Mucosa of descending colon (tissue), 3 donors: ENCODE measurements around the gene SPATS2L. TPM values are rescaled to one million over a fixed set of nuclear protein-coding genes. Genes with fewer than 3 reads are reported as not detected.

ENCODE experiments used
- ATAC-seq: fragments of 200-7000 bp; cut with Tn5 transposase; one replicate; pipeline ENCODE4 v1.9.1; 2020; ENCODE audit warnings: mild to moderate bottlenecking, moderate library complexity
- DNase-seq, 3 donors: peaks; one replicate each; pipeline ENCODE4 v3.0.0-alpha.2; 2020
- H3K36me3 ChIP-seq: fragments of 200-600 bp; one replicate; pipeline ENCODE4 v1.8.0; 2021; ENCODE audit warnings: low read depth, mild to moderate bottlenecking
- H3K4me1 ChIP-seq: fragments of 200-600 bp; one replicate; pipeline ENCODE4 v1.8.0; 2021; ENCODE audit warnings: low read depth, mild to moderate bottlenecking
- H3K4me3 ChIP-seq: fragments of 200-600 bp; one replicate; pipeline ENCODE4 v1.8.0; 2021; ENCODE audit warnings: mild to moderate bottlenecking
- H3K9me3 ChIP-seq: fragments of 200-600 bp; one replicate; pipeline ENCODE4 v1.8.0; 2021; ENCODE audit warnings: mild to moderate bottlenecking
- intact Hi-C, 2 donors: fragments of 100-400 bp; cut with DNase I in 1 of 2; cut with micrococcal nuclease in 1 of 2; formaldehyde crosslinking; loops; one replicate each; pipeline versions ENCODE4 v1.11.0 to v1.11.1; 2022; cut with DNase I, micrococcal nuclease
- total RNA-seq, 3 donors: library from RNA; stranded (reverse); fragmentation: NEBNext Ultra II Directional in 2 of 3; extraction: Animal tissue kit (Norgen Biotek cat#: 25700) in 2 of 3; gene quantifications; one replicate each; pipeline versions ENCODE4 v1.2.1 to v1.2.4, GENCODE V29; 2021 to 2023
- TF ChIP-seq, protein P1 (sequence below): fragments of 200-600 bp; IDR thresholded peaks from one replicate; pipeline ENCODE4 v1.8.0; 2022; ENCODE audit warnings: antibody characterized with exemption, mild to moderate bottlenecking
- donor health status: DM: no; HTN: no; CAD: no; lungs with moderate emphysema.
- donor health status: DM: no; HTN: no; CAD: no.
- donor health status: DM: no; HTN: yes; CAD: no.

The SPATS2L gene
- total RNA-seq, 3 donors from 2014 or later: 160 to 238 (median 232) TPM

DNA sequence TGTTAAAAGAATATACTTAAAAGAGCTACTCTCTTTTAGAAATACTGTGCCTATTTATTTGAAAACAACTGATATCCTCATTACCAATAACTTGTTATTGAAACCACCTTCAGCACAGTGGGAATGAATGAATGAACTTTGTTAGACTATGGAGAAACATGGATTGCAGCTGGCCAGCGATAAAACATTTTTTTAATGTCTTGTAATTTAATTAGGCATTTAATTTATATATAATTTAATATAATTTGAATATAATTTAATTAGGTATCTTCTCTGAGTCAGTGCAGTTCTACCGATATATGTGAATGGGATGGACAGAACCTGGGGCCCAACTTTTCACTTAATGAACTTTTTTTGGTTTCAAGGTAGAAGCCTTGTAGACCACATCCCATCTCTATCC, 109.0 kb downstream of the SPATS2L start:
- ATAC-seq: no peak
- intact Hi-C loops: no loop called here
- no peak for DNase-seq
- Histone ChIP-seq H3K4me3 (no peak overlapping the region), H3K36me3 (no peaks in the 10 kb centered on the region), H3K9me3 (no peaks in the 10 kb centered on the region), H3K4me1 (no peaks in the 10 kb centered on the region)
- TF ChIP-seq, protein P1, sequence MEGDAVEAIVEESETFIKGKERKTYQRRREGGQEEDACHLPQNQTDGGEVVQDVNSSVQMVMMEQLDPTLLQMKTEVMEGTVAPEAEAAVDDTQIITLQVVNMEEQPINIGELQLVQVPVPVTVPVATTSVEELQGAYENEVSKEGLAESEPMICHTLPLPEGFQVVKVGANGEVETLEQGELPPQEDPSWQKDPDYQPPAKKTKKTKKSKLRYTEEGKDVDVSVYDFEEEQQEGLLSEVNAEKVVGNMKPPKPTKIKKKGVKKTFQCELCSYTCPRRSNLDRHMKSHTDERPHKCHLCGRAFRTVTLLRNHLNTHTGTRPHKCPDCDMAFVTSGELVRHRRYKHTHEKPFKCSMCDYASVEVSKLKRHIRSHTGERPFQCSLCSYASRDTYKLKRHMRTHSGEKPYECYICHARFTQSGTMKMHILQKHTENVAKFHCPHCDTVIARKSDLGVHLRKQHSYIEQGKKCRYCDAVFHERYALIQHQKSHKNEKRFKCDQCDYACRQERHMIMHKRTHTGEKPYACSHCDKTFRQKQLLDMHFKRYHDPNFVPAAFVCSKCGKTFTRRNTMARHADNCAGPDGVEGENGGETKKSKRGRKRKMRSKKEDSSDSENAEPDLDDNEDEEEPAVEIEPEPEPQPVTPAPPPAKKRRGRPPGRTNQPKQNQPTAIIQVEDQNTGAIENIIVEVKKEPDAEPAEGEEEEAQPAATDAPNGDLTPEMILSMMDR: no peak

DNA sequence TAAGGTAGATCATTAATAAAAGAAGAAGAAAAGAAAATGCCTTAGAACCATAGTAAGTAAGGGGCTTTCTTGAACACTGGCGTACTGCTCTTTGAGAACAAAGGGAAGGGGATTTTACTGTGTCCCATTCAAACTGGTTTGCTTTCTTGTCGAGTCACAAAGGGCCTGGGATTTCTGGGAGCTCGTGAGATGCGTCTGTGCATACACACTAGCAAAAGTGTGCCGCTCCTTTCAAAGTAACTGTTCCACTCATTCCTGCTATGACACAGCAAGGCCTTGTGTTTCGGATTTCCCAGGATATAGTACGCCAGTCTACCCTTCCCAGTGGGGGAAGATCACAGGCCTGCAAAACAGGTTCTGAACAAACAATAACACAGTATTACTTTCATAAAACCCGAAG, 110.4 kb downstream of the SPATS2L start:
- Histone ChIP-seq H3K4me1 (no peaks in the 10 kb centered on the region), H3K36me3 (no peaks in the 10 kb centered on the region), H3K9me3 (no peaks in the 10 kb centered on the region), H3K4me3 (no peak overlapping the region)
- intact Hi-C loops: no loop called here
- TF ChIP-seq, protein P1: no peak
- no peak for DNase-seq
- no peak for ATAC-seq

DNA sequence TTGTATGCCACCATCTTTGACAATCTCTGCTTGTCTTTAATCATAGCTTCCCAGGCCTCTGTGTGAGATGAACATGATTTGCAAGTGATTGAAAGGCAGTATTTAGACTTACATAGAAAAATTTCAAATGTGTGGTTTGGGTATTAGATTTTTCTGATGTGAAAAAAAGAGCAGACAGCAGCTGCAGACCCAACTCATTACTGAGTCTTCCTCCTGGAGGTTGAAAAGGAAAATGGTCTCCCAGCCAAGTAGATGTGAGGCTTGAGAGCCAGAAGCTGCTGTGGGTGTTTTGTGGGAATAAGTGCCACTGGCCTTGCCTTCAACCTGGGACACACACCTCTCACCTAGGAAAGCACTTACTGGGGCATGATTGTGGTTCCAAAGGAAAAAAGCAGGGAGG, 110.9 kb downstream of the SPATS2L start:
- no peak for DNase-seq
- ATAC-seq: no peak
- no peaks in the 10 kb centered on the region for H3K36me3 ChIP-seq
- H3K4me3 ChIP-seq: no peak overlapping the region
- H3K4me1 ChIP-seq: no peaks in the 10 kb centered on the region
- intact Hi-C loops: no loop called here
- TF ChIP-seq, protein P1: no peak
- H3K9me3 ChIP-seq: no peaks in the 10 kb centered on the region

DNA sequence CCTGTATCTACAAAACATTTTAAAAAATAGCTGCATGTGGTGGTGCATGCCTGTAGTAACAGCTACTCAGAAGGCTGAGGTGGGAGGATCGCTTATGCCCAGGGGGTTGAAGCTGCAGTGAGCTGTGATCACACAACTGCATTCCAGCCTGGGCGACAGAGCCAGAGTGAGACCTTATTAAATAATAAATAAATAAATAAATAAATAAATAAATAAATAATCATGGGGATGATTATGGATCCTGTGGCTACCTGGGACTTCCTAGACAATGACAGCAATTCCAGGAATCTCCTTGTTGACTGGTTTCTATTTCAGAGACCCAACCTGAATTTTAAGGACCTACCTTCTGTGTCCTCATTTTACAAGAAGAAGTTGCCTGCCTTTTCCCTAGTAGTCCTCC, 111.9 kb downstream of the SPATS2L start:
- TF ChIP-seq, protein P1: no peak
- DNase-seq: no peak
- Histone ChIP-seq H3K36me3 (no peaks in the 10 kb centered on the region), H3K4me1 (no peaks in the 10 kb centered on the region), H3K4me3 (no peak overlapping the region), H3K9me3 (no peaks in the 10 kb centered on the region)
- ATAC-seq: no peak
- intact Hi-C loops: no loop called here

DNA sequence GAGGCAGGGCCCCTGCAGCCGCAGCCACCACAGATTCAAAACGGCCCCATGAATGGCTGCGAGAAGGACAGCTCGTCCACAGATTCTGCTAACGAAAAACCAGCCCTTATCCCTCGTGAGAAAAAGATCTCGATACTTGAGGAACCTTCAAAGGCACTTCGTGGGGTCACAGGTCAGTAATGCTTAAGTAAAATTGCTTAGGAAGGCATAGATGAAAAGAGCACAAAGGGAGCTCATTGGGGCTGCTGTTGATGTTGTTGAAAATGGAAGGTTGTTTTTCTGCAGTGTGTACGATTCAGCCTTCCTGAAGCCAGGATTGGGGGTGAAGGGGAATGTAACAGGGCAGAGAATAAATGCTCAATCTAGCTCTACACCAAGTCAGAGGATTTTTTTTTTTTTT, 112.8 kb downstream of the SPATS2L start:
- no peak for DNase-seq
- ATAC-seq: no peak
- intact Hi-C loops: no loop called here
- Histone ChIP-seq H3K36me3 (no peaks in the 10 kb centered on the region), H3K4me1 (no peaks in the 10 kb centered on the region), H3K4me3 (no peak overlapping the region), H3K9me3 (no peaks in the 10 kb centered on the region)
- TF ChIP-seq, protein P1: no peak

DNA sequence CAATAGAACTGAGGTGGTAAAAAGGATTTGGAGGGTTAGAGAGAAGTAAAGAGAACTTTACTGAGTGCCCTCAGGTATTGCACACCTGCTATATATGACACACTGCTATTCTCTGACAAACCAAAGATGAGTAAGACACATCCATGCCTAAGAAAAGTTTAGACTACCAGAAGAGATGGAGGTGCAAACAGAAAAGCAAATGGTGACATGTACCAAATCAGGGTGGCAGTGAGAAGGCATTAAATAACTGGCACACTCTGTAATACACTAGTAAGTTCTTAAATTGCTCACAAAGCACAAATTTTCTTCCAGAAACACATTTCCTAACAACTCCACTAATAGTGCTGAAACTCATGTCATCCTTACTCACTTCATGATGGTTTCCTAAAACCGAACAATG, 114.8 kb downstream of the SPATS2L start:
- DNase-seq (no peak), ATAC-seq (no peak)
- Histone ChIP-seq H3K4me1 (no peaks in the 10 kb centered on the region), H3K4me3 (no peak overlapping the region), H3K9me3 (no peaks in the 10 kb centered on the region), H3K36me3 (no peaks in the 10 kb centered on the region)
- intact Hi-C loops: no loop called here
- TF ChIP-seq, protein P1: no peak
